Stomach (tissue), 4 donors: ENCODE results near the gene FAIM.

ENCODE experiments used
- CTCF ChIP-seq, 7 experiments: fragments of 450-650 bp in 4 of 7; fragments of 200-600 bp in 3 of 7; sonication (generic) in 3 of 7; IDR thresholded peaks; one replicate each; pipeline ENCODE4 v1.5.1; 2016 to 2019; ENCODE audit warnings: antibody characterized with exemption in 7 of 7, control low read depth in 2 of 7, mild to moderate bottlenecking in 1 of 7
- EP300 ChIP-seq: sonication (generic); formaldehyde crosslinking; IDR thresholded peaks from one replicate; pipeline ENCODE4 v1.6.1; 2017; ENCODE audit warnings: antibody characterized with exemption
- POLR2A ChIP-seq, 4 donors: fragments of 450-650 bp; IDR thresholded peaks; one replicate each; pipeline ENCODE4 v1.6.1; 2016; ENCODE audit warnings: antibody characterized with exemption in 4 of 4, control low read depth in 2 of 4, mild to moderate bottlenecking in 1 of 4, moderate library complexity in 1 of 4
- POLR2AphosphoS5 ChIP-seq, 3 donors: sonication (generic); formaldehyde crosslinking; IDR thresholded peaks; one replicate each; pipeline ENCODE4 v1.6.1; 2016; ENCODE audit warnings: antibody characterized with exemption in 3 of 3

DNA sequence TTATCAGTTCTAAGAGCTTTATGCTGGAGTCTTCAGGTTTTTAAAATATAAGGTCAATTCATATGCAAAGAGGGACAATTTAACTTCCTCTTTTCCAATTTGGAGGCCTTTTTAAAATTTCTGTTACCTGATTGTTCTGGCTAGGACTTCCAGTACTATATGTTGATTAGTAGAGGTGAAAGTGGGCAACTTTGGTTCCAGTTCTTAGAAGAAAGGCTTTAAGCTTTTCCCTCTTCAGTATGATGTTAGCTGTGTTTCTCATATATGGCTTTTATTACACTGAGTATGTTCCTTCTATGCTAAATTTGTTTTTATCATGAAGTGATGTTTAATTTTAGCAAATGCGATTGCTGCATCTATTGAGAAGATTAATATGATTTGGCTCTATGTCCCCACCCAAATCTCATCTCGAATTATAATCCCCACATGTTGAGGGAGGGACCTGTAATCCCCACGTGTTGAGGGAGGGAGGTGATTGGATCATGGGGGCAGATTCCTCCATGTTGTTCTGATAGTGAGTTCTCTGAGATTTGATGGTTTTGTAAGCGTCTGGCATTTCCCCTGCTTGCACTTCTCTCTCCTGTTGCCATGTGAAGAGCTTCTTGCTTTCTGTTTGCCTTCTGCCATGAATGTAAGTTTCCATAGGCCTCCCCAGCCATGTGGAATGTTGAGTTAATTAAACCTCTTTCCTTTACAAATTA, 33.8 kb downstream of the FAIM start:
- no peak for TF ChIP-seq EP300
- TF ChIP-seq POLR2A (IDR thresholded peaks at IDR 0.05) = no peak
- no peak for TF ChIP-seq POLR2AphosphoS5 (IDR thresholded peaks at IDR 0.05)
- TF ChIP-seq CTCF (IDR thresholded peaks at IDR 0.05) = no peak
